OCI-LY3 (cell line): ENCODE results near the gene TMEM140.

Experiments used
- CTCF ChIP-seq: fragments of 200-600, 300-600 bp; sonication (generic); IDR thresholded peaks from 2 replicates; pipeline ENCODE4 v1.5.1; 2014; ENCODE audit warnings: antibody characterized with exemption, low read length, low read depth
- EZH2phosphoT487 ChIP-seq: fragments of 200-600 bp; shearing (Covaris generic); IDR thresholded peaks from 2 replicates; pipeline ENCODE4 v1.6.1; 2018; ENCODE audit warnings: antibody characterized with exemption, mixed run types, low read depth

- TF ChIP-seq EZH2phosphoT487 = no peak
- no peak for TF ChIP-seq CTCF
Observed at GRCh38 chr7:135174941-135175340, 27.1 kb downstream of the TMEM140 start.
